Measurements from ENCODE around the gene EGLN1.

EGLN1 gene

GRCh38 chr1:231408528-231409094, 13.5 kb downstream of the EGLN1 start:
- POLR2A ChIA-PET: no interaction called here
- TF ChIP-seq CTCF (IDR thresholded peaks at IDR 0.05; ENCODE audit: control extremely low read depth, extremely low read depth, low read depth, missing control alignments): no peak
- DNase-seq (ENCODE audit: extremely low spot score): no peak
- CTCF ChIA-PET: interaction anchor here (1.2 to 5.9 kb wide), 3 partner anchors 9 to 13 kb away, joined by 3 to 21 read pairs (median 5); partner anchors contain the start of gene EGLN1

GRCh38 chr1:231407547-231408396, 14.3 kb downstream of the EGLN1 start:
- CTCF ChIA-PET: interaction anchor here (1.1 to 5.9 kb wide), 5 partner anchors 8 to 51 kb away, joined by 3 to 21 read pairs (median 4); partner anchors contain the start of gene EGLN1
- DNase-seq (ENCODE audit: extremely low spot score): no peak
- POLR2A ChIA-PET: no interaction called here
- no peak for TF ChIP-seq CTCF (IDR thresholded peaks at IDR 0.05; ENCODE audit: control extremely low read depth, extremely low read depth, low read depth, missing control alignments)

- TF ChIP-seq CTCF (IDR thresholded peaks at IDR 0.05; ENCODE audit: control extremely low read depth, extremely low read depth, low read depth, missing control alignments): no peak
- ChIA-PET POLR2A (no interaction called here), CTCF (interaction anchor here (1.1 to 5.9 kb wide), 3 partner anchors 7 to 50 kb away, joined by 3 to 21 read pairs (median 4); no protein-coding TSS in a partner anchor)
- DNase-seq (ENCODE audit: extremely low spot score): no peak
These were observed 15.0 kb downstream of the EGLN1 start for GRCh38 chr1:231407049-231407448.

DNA sequence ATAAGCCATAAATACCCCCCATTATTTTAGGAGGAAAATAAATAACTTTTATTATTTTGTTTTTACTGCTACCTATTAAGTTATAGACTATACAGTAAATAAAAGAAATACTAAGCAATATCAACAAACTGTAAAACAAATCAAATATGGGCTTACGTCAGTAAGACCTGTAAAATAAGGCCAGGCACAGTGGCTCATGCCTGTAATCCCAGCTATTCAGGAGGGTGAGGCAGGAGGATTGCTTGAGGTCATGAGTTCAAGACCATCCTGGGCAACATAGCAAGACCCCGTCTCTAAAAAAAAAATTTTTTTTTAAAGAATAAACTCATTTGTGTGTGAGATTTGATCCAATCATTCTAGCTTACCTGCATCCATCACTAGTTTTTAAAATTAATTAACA, 17.8 kb downstream of the EGLN1 start:
- ChIA-PET CTCF (interaction anchor here (1.3 to 1.4 kb wide), 2 partner anchors 9 to 14 kb away, joined by 4 to 6 read pairs; no protein-coding TSS in a partner anchor), POLR2A (interaction anchor here (0.7 kb wide), 1 partner anchor 114 kb away, joined by 16 read pairs; no protein-coding TSS in a partner anchor)
- no peak for DNase-seq (ENCODE audit: extremely low spot score)
- TF ChIP-seq CTCF (IDR thresholded peaks at IDR 0.05; ENCODE audit: control extremely low read depth, extremely low read depth, low read depth, missing control alignments): no peak

DNA sequence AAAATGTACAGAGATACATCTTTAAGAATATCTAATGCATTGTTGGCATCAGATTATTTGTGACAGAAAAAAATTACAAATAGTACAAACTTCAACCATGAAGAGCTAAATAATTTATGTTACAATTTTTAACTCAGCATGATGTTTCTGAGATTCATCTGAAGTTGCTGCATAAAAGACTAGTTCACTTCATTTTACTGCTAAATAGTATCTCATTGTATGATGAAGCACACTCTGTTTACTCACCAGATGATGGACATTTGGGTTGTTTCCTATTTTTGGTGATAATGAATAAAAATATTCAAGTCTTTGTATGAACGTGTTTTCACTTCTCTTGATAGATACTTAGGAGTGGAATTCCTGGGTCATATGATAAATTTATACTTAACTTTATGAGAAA, 20.6 kb downstream of the EGLN1 start:
- DNase-seq (ENCODE audit: extremely low spot score): no peak
- TF ChIP-seq CTCF (IDR thresholded peaks at IDR 0.05; ENCODE audit: control extremely low read depth, extremely low read depth, low read depth, missing control alignments): no peak
- CTCF ChIA-PET: interaction anchor here (0.6 to 2.9 kb wide), 4 partner anchors 8 to 23 kb away, joined by 3 to 21 read pairs (median 4); no protein-coding TSS in a partner anchor
- POLR2A ChIA-PET: interaction anchor here (0.6 kb wide), 1 partner anchor 626 kb away, joined by 6 read pairs; no protein-coding TSS in a partner anchor

DNA sequence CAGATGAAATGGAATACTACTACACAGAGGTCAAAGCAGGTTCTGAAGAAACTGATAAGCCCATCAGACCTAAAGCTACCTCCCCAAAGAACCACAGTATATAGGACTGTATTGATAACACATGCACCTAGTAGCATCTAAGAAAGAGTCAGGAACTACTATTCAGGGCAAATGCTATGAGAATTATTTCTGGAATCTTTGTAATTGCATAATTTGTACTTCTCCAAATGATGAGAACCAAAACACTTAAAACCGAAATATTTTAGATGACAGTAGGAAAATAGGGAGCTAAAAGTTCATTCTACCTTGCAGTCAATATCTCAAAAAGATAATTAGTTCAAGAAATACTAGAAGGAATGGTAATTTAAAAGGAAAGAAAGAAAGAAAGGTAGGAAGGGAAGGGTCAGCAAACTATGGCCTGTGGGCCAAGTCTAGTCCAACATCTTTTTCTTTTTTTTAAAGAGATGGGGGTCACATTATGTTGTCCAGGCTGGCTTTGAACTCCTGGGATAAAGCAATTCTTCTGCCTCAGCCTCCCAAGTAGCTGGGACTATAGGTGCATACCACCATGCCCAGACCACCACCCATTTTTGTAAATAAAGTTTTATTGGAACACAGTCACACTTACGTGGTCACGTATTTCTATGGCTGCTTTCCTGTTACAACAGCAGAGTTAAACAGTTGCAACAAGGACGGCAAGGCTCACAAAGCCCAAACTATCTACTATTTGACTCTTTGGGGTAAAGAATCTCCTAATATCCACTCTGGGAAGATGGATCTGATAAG, 24.0 kb downstream of the EGLN1 start:
- POLR2A ChIA-PET: no interaction called here
- DNase-seq (ENCODE audit: extremely low spot score): no peak
- CTCF ChIA-PET: interaction anchor here (1.2 to 1.3 kb wide), 2 partner anchors 10 to 16 kb away, joined by 3 read pairs; no protein-coding TSS in a partner anchor
- TF ChIP-seq CTCF (IDR thresholded peaks at IDR 0.05; ENCODE audit: control extremely low read depth, extremely low read depth, low read depth, missing control alignments): no peak
